D341Med (cell line): ENCODE data around the gene SELENOP.
"Not testable (repeated sequence)": the region's sequence is repeated elsewhere in the genome, so short reads cannot be mapped to it uniquely, and the experiment has no call there.

ENCODE experiments used
- DNase-seq: peaks from one replicate; pipeline ENCODE4 v3.0.0; 2012; ENCODE audit warnings: low spot score

SELENOP gene

GRCh38 chr5:42811591-42812446, at the start of gene SELENOP:
Gene SELENOP (minus strand): TSS chr5:42811892. CDS start chr5:42808353, 3,539 bp downstream.
- DNase-seq: no peak

DNA sequence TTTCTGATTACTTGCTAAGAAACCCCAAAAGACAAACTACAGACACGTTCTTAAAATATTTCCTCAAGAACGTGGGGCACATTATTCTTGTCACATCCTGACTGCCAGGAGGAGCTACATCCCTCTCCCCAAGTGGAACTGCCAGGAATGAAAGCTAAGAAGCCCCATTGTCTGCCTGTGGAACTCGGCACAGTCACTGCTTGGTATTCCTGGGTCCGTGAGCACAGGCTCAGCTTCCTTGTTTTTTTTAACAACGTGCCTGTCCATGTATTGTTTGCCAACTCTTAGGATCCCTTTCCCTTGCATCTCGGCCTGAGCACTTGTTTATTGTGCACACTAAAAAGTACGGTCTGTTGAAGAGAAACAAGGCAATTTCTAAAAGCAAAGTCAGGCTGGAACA, 47.0 kb upstream of the SELENOP start:
- DNase-seq: no peak

DNA sequence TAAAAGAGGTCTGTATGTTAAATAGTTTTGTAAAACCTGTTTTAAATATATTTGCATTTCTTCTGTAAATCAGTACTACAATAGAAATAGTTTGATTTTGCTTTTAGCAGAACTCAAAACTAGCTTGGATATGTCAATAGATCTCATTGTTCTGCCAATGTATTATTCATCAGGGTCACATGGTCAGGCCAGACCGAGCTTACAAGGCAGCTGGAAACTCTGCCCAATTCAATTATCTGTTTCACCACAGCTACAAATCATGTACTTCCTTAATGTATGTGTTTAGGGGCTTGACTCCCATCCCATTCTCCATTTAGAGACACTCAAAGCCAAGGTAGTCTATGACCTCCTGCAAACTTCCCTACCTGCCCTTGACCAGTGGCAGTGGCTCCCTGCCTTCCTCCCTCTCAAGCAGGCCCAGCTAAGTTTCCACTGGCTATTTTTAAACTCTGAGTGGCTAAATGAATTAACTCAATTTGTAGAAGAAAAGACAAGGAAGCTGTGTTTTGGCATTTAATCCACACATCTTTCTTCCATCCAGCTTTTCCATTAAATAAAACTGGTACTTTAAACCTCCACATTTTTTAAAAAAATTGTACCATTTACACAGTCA, 46.4 kb upstream of the SELENOP start:
- DNase-seq: no peak

GRCh38 chr5:42855811-42856210, 44.1 kb upstream of the SELENOP start:
- no peak for DNase-seq

DNA sequence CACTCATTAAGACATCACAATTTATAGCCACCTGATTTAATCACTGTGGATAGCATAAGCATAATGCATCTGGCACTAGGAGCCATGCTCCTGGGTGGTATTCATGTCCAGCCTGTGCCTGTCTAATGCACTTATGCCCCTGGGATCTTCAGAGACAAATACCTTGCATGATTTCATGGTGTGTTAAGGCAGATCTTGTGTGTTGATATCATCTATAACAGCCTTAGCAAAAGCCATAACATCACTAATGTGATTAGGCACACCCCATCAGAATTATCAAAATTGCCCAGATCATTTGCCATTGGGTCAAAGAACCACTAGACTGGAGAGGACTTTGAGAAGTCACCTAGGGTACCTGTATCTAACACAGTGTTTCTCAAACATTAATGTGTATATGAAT, 43.7 kb upstream of the SELENOP start:
- DNase-seq: no peak

DNA sequence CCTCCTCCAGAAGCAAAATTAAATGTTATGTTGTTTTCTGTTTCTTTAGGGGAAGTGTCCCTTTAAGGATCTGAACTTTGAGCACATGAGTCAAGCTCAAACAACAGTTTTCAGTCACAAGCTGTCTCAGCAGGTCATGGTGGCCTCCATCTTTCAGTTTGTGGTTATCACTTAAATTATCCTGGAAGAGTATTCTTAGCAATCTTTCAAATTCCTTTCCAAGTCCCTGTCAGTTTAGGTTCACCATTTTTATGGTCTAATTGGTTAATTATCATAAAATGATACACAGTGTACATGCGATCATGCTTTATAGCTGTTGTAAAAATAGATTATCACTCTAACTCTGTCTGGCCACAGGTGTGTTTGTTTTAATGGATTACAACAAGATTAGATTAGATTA, 43.1 kb upstream of the SELENOP start:
- DNase-seq: no peak

GRCh38 chr5:42852826-42853225, 41.1 kb upstream of the SELENOP start:
- no peak for DNase-seq

GRCh38 chr5:42851481-42851880, 39.8 kb upstream of the SELENOP start:
- DNase-seq: no peak

- no peak for DNase-seq
Observed at GRCh38 chr5:42848545-42848944, 36.9 kb upstream of the SELENOP start.

DNA sequence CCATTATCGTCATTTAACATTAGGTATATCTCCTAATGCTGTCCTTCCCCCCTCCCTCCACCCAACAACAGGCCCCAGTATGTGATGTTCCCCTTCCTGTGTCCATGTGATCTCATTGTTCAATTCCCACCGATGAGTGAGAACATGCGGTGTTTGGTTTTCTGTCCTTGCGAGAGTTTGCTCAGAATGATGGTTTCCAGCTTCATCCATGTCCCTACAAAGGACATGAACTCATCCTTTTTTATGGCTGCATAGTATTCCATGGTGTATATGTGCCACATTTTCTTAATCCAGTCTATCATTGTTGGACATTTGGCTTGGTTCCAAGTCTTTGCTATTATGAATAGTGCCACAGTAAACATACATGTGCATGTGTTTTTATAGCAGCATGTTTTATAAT, 32.7 kb upstream of the SELENOP start:
- DNase-seq: not testable (repeated sequence)

- DNase-seq: no peak
Observed at GRCh38 chr5:42843675-42844292, 32.1 kb upstream of the SELENOP start.

DNA sequence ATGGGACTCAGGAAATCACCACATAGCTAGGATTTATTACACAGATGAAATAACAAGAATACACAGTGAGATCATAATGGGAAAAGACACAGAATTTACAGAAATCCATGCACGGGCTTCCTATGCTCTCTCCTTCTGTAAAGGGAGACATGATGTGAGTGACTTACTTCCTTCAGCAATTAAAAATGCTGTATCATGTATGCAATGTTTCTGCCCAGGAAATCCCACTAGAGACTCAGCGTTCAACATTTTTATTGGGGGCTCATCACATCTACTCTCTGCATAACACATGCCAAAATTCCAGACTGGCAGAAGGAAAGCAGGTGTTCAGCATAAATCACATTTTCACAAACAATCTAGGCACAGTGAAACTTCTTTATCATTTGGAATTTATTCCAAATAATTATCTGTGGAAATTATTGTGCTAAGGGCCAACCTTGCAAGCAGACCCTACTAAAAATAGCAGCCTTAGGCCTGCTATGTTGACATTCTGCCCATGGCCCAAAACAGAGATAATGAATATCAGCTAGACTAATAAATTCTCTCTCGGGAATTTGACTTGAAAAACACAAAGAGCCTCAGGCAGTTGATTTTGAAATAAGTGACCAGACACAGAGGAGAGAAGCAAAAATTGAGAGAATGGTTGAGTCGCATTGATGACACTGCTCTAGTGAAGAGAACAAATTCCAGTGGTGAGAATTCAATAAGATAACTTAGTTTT, 31.4 kb upstream of the SELENOP start:
- no peak for DNase-seq

- DNase-seq: no peak
Observed at GRCh38 chr5:42840842-42841567, 29.3 kb upstream of the SELENOP start.

- no peak for DNase-seq
Observed at GRCh38 chr5:42840269-42840668, 28.6 kb upstream of the SELENOP start.

- DNase-seq: no peak
Observed at GRCh38 chr5:42839196-42839595, 27.5 kb upstream of the SELENOP start.

- DNase-seq: no peak
Observed at GRCh38 chr5:42837601-42838000, 25.9 kb upstream of the SELENOP start.

- DNase-seq: no peak
Observed at GRCh38 chr5:42836070-42836769, 24.5 kb upstream of the SELENOP start.

- DNase-seq: no peak
Observed at GRCh38 chr5:42832060-42832459, 20.4 kb upstream of the SELENOP start.

DNA sequence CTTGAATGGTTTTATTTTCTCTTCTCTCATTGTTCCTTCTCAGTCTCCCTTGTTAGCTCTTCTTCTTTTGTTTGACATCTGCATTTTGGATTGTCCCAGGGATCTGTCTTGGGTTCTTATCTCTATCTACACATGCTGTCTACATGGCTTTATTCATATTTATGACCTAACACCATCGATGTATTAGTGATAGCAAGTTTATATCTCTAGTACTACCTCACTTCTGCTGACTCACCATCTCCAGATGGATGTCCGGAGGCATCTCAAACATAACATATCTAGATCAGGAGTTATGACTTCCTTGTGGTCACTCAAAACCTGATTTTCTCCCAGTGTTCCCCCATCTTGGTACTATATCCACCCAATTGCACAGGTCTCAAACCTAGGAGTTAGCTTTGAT, 19.2 kb upstream of the SELENOP start:
- no peak for DNase-seq

GRCh38 chr5:42828671-42829070, 17.0 kb upstream of the SELENOP start:
- DNase-seq: no peak
